Thymus (tissue), 11 donors: Measurements from ENCODE around the gene IL26. TPM values are rescaled to one million over a fixed set of nuclear protein-coding genes. Genes with fewer than 3 reads are reported as not detected.

Experiments used
- DNase-seq, 9 donors: peaks; one replicate each; pipeline ENCODE4 v3.0.0-alpha.2; 2013; ENCODE audit warnings: low spot score in 9 of 9, low read depth in 6 of 9, missing footprints in 1 of 9
- H3K27ac ChIP-seq, 2 donors: one replicate each; pipeline ENCODE4 v1.5.1; 2013; ENCODE audit warnings: control low read depth in 1 of 2, low read depth in 1 of 2, low read length in 1 of 2, mild to moderate bottlenecking in 1 of 2, moderate library complexity in 1 of 2
- H3K27me3 ChIP-seq, 2 donors: one replicate each; pipeline ENCODE4 v1.5.1; 2013; ENCODE audit warnings: low read length in 1 of 2; ENCODE audit not compliant: control insufficient read depth in 2 of 2, insufficient read depth in 1 of 2
- H3K36me3 ChIP-seq, 2 donors: one replicate each; pipeline ENCODE4 v1.5.1; 2013; ENCODE audit warnings: low read length in 1 of 2, mild to moderate bottlenecking in 1 of 2, moderate library complexity in 1 of 2; ENCODE audit not compliant: control insufficient read depth in 2 of 2, insufficient read depth in 2 of 2
- H3K4me1 ChIP-seq, 2 donors: one replicate each; pipeline ENCODE4 v1.5.1; 2013; ENCODE audit warnings: low read length in 2 of 2; ENCODE audit not compliant: control insufficient read depth in 2 of 2, insufficient read depth in 2 of 2
- H3K4me3 ChIP-seq, 2 donors: one replicate each; pipeline ENCODE4 v1.5.1; 2013; ENCODE audit warnings: low read length in 2 of 2, control low read depth in 1 of 2, mild to moderate bottlenecking in 1 of 2
- H3K9me3 ChIP-seq, 2 donors: one replicate each; pipeline ENCODE4 v1.5.1; 2013; ENCODE audit warnings: low read length in 1 of 2, mild to moderate bottlenecking in 1 of 2; ENCODE audit not compliant: control insufficient read depth in 2 of 2, insufficient read depth in 1 of 2
- WGBS: extraction: QIAGEN DNeasy Blood & Tissue Kit; methylation state at CpG from one replicate; pipeline ENCODE4 v1.1.7; 2013; 5-methylcytosine and 5-hydroxymethylcytosine counted together
- polyA plus RNA-seq: library from polyadenylated mRNA; stranded (reverse); fragments of 200-250 nt; gene quantifications from one replicate; pipeline ENCODE4 v1.2.3, GENCODE V29; 2013
- total RNA-seq: library from RNA; stranded (reverse); fragments of 120-200 nt; gene quantifications from one replicate; pipeline ENCODE4 v1.2.4, GENCODE V29; 2013
- donor health status: healthy.

Gene IL26
- total and polyA plus RNA-seq, 2 donors = 0.07 TPM; not detected in 1

DNA sequence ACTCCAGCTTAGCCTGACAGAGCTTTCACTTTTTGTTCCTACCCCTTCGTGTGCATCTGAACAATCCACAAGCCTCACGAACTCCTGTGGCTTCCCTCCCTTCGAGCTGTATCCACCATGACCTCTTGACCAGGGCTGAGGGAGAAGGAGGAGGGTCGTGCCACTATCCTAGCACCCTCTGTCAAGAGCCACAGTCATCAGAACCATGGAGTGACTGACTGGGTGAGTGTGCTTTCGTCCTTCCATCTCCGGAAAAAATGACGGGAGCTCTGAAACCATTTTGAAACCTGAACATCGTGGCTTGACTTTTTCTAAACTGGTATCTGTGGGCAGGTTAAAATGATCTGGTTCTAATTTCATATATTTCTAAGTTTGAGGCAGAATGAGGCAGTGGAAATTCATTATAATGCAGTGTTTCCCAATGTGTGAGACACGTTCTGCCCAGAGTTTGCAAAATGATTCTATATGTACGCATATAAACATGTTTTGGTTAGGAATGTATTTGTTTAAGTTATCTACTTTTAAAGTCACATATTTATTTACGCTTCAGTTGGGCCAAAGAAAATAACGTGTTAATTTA is 27.0 kb downstream of the IL26 start:
- no peaks in the 10 kb centered on the region for H3K36me3 ChIP-seq
- no peak overlapping the region for H3K4me3 ChIP-seq
- no peak for DNase-seq
- 96% methylated on average over 12 of the region's 12 CpGs for WGBS
- peaks cover 0 to 3% of the 10 kb centered on the region in 2 donors for H3K9me3 ChIP-seq
- H3K4me1 ChIP-seq = peaks cover 2 to 11% of the 10 kb centered on the region in 2 donors
- no peaks in the 10 kb centered on the region for H3K27me3 ChIP-seq
- H3K27ac ChIP-seq = no peak overlapping the region

DNA sequence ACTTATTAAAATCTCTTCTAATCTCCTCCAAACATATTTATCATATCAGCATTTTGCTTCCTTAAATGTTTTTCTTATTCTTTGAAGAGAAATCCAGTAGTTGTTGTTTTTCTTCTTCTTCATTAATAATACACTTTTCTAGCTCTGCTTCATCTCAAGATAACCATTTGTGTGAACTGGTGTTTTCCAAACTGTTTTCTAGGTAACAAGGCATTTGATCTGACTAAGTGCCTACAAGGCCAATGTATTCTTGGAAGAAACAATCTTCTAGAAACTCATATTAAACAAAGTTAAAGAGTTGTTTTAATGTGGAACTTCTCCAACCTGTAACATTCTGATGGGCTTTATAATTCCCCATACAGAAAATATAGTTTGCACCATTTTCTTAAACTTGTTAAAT is 35.3 kb downstream of the IL26 start:
- Histone ChIP-seq H3K27ac (no peak overlapping the region), H3K27me3 (no peaks in the 10 kb centered on the region), H3K9me3 (no peaks in the 10 kb centered on the region), H3K4me1 (no peaks in the 10 kb centered on the region), H3K36me3 (no peaks in the 10 kb centered on the region), H3K4me3 (no peak overlapping the region)
- DNase-seq = no peak

DNA sequence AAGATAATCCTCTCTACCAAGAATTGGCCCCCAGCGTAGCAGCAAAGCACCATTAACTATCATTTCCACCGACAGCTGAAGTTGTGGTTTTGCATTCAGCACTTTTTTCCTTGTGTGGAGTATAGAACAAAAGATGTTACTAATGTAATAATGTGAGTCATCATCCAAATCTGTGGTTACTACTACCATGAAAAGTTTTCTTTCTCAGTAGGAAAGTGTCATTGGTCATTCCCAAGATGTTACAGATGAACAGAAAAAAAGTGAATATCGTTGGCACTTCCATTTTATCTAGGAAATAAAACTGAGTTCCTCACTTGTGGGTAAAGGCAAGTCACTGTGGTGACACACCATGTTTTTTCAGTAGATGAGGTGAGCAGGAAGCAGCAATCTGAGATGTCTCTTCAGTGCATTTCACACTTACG is 35.8 kb downstream of the IL26 start:
- Histone ChIP-seq H3K4me3 (no peak overlapping the region), H3K4me1 (no peaks in the 10 kb centered on the region), H3K9me3 (no peaks in the 10 kb centered on the region), H3K27me3 (no peaks in the 10 kb centered on the region), H3K27ac (no peak overlapping the region), H3K36me3 (no peaks in the 10 kb centered on the region)
- DNase-seq = peak in 2 of 9 donors; percentile 24 to 58
- 40% methylated on average over 4 of the region's 4 CpGs for WGBS

DNA sequence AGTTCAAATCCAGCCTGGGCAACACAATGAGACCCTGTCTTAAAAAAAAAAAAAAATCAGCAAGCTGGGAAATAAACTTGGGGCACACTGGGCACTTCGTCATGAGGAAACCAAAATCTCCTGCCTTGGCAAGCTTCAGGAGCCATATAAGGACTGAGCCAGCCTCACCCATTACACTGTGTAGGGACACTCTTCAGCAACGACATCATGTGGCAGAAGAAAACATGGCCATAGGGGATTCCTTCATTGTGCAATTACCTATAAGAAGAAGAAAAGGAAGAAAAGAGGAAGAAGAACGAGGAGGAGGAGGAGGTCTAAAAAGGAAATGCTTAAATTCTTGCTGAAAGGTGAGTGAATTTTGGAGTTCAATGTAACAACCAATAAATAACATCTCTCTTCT is 40.0 kb downstream of the IL26 start:
- no peaks in the 10 kb centered on the region for H3K36me3 ChIP-seq
- H3K27ac ChIP-seq = no peak overlapping the region
- H3K9me3 ChIP-seq = no peaks in the 10 kb centered on the region
- WGBS = 82% methylated on average over 3 of the region's 3 CpGs
- no peak overlapping the region for H3K4me3 ChIP-seq
- peaks cover 12 to 17% of the 10 kb centered on the region in 2 donors for H3K4me1 ChIP-seq
- H3K27me3 ChIP-seq = no peaks in the 10 kb centered on the region
- DNase-seq = no peak

DNA sequence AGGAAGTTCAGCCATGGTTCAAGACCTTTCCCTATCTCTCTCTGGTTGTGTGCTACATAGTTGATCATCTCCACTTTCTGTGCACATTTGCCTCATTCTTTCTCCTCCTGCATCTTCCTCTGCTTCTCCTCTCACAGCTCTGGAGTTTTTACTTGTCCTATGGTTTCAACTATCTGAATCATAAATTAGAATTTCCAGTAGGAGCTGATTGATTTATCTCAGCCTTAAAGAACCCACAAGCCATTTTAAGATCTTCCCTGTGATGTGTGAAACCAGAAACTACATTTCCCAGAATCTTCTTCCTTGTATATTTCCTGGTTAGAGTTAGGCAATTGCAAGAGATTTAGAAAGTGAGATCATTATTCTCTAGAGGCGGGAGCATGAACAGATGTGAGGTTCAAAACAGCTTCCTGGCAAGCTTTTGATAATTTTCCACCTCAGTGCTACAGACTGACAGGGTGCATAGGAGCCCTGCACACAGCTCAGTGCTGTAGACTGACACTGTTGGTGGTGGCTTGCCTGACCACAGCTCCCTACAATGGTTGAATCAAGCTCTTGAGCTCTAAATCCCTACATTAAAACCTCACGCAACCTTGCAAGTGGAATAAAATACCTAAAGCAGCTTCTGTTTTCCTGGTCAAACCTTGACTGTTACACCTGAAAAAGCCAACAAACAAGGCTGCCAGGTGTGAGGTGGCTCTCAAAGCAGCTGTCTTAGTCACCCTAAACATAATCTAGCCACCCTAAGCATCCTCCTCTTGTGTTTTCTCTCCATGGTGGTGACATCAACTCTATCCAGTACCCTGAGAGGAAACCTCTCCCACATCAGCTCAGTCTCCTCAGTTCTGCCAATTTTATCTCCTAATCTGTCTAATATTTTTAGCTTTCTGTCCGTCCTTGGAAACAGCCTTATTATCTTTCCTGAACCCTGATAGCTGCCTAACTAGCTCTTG is 44.5 kb downstream of the IL26 start:
- Histone ChIP-seq H3K27ac (peak overlapping the region; percentile 64 to 90), H3K27me3 (no peaks in the 10 kb centered on the region), H3K9me3 (no peaks in the 10 kb centered on the region), H3K4me3 (no peak overlapping the region), H3K4me1 (peaks cover 21 to 31% of the 10 kb centered on the region in 2 donors), H3K36me3 (no peaks in the 10 kb centered on the region)
- 40% methylated on average over 3 of the region's 3 CpGs for WGBS
- peak in 8 of 9 donors; percentile 33 to 85 (median 60) for DNase-seq

DNA sequence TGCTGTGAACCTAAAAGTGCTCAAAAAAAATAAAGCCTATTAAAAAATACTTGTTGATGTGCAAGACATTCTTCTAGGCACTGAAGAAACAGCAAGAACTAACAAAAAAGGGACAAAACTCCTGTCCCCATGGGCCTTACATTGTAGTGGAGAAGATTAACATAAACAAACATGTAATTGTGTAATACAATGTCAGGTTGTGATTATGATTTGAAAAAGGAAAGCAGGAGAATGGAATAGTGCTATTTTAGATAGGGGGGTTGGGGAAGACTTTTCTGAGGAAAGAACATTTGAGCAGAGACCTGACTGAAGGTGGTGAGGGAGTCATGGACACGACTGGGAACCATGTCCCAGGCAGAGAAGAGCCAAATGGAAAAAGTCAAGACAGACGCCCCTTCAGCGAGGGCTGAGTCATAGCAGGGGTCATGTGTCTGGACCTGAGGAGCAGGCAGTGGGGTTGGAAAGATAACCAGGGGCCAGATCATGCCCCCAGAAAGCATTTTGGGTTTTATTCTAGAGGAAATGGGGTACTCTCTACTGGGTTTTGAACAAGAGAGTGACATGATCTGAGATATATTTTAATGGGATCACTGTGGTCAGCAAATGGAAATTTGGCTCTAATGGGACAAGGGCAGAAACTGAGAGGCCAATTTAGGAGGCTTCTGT is 46.7 kb downstream of the IL26 start:
- H3K36me3 ChIP-seq = no peaks in the 10 kb centered on the region
- no peak for DNase-seq
- H3K27me3 ChIP-seq = no peaks in the 10 kb centered on the region
- H3K27ac ChIP-seq = no peak overlapping the region
- no peaks in the 10 kb centered on the region for H3K9me3 ChIP-seq
- no peak overlapping the region for H3K4me3 ChIP-seq
- H3K4me1 ChIP-seq = peaks cover 29 to 41% of the 10 kb centered on the region in 2 donors
- WGBS = 93% methylated on average over 3 of the region's 3 CpGs

DNA sequence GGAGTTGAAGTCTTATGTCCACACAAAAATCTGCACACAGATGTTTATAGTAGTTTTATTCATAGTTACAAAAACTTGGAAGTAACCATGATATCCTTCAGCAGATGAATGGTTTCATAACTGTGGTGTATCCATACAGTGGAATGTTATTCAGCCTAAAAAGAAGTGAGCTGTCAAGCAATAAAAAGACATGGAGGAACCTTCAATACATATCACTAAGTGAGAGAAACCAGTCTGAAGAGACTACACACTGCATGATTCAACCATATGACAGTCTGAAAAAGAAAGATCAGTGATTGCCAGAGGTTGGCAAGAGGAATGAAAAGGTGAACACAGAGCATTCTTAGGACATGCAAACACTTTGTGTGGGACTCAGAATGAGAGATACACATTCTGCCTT is 47.4 kb downstream of the IL26 start:
- no peak overlapping the region for H3K4me3 ChIP-seq
- H3K9me3 ChIP-seq = no peaks in the 10 kb centered on the region
- no peak for DNase-seq
- H3K27me3 ChIP-seq = no peaks in the 10 kb centered on the region
- peaks cover 29 to 41% of the 10 kb centered on the region in 2 donors for H3K4me1 ChIP-seq
- H3K36me3 ChIP-seq = no peaks in the 10 kb centered on the region
- no peak overlapping the region for H3K27ac ChIP-seq

DNA sequence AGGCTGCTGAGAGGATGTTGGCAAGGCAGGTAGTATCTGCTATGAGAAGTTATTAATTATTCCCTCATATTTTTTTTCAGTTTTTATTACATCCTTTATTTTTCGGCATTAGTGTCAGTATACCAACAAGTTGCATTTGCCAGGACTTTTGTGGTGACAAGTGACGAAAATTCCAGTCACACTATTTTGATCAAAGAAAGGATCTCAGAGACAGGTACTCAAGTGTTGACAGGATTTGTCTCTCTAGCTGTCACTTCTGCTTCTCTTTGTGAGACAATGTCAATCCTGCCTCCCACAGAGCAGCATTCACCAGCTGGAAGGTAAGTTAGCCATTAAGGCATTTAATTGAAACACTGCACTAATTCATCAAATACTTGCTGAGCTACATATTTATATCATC is 48.0 kb downstream of the IL26 start:
- no peaks in the 10 kb centered on the region for H3K27me3 ChIP-seq
- no peaks in the 10 kb centered on the region for H3K36me3 ChIP-seq
- WGBS = 97% methylated on average over 2 of the region's 2 CpGs
- peaks cover 29 to 41% of the 10 kb centered on the region in 2 donors for H3K4me1 ChIP-seq
- H3K27ac ChIP-seq = no peak overlapping the region
- H3K9me3 ChIP-seq = no peaks in the 10 kb centered on the region
- no peak for DNase-seq
- no peak overlapping the region for H3K4me3 ChIP-seq

DNA sequence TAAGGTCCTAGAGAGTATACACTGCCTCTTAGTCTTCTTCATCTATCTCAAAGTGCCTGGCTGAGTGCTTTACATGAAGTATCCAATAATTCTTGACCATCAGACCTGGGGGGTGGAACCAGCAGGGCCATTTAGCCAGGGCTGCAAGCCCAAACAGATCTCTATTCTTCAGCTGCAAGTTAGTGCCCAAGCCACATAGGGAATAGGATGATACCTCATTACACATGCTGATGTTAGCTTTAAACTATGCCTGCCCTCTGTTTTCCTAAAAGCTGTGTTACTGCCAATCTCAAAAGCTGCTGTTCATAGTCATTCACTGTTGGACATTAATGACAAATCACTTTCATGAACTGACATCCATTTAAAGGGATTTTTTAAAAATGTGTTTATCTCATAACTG is 49.4 kb downstream of the IL26 start:
- peaks cover 23 to 30% of the 10 kb centered on the region in 2 donors for H3K4me1 ChIP-seq
- no peaks in the 10 kb centered on the region for H3K27me3 ChIP-seq
- peak in 1 of 9 donors; percentile 8 for DNase-seq
- no peak overlapping the region for H3K4me3 ChIP-seq
- no peaks in the 10 kb centered on the region for H3K9me3 ChIP-seq
- no peaks in the 10 kb centered on the region for H3K36me3 ChIP-seq
- peak overlapping the region in 1 of 2 donors; percentile 86 for H3K27ac ChIP-seq
